COR-L47 (cell line): ENCODE data around the gene ARHGAP6.
"Not testable (repeated sequence)": the region's sequence is repeated elsewhere in the genome, so short reads cannot be mapped to it uniquely, and the experiment has no call there.

Experiments used
- DNase-seq: peaks from one replicate; lab custom pipeline; 2025; lab: John Stamatoyannopoulos, UW

Gene ARHGAP6

DNA sequence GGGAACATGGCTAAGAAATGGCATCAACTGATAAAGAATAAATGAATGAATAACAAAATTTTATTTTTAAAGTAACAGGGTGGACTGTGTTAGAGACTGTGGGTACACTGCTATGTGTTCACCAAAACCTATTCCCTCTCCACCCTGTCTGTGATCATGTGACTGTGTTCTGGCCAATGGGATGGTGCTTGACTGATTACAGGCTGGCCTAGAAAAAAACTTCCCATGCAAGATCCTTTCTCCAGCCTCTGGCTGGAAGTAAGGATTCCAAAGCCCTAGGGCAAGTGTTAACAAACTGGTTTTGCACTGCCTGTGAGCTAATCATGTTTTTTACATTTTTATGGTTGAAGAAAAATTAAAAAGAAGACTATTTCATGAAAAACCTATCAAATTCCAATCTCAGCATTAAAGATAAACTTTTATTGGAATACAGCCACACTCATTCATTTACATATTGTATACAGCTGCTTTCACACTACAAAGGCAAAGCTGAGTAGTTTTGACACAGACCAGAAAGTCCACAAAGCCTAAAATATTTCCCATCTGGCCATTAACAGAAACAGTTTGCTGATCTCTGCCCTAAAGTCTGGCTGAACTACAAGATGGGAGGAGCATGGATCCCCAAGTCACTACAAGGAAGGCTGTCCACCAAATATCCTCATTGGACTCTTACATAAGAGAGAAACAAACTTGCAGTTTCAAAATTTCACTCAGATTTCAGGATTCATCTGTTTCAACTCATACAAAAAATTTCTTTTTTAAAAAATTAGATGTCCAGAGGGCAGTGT, 133.2 kb downstream of the ARHGAP6 start:
- no peak for DNase-seq

- DNase-seq = no peak
Measured at GRCh38 chrX:11531226-11531625, 134.5 kb downstream of the ARHGAP6 start.

DNA sequence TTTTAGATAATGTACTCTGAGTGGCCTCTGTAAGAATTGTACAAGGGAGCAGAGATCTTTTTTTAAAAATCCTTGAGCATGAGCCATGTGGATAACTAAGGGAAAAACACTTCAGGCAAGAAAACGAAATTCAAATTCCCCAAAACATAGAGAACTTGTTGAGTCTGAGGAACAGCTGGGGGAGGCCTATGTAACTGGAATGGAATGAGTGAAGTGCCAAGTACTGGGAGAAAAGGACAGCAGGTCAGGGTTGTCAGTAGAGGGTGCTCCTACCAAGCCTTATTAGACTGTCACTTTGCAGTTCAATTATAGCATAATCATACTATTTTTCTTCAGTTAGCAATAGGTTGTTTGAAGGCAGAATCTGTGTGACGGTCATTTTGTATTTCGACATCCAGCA, 135.1 kb downstream of the ARHGAP6 start:
- no peak for DNase-seq

DNA sequence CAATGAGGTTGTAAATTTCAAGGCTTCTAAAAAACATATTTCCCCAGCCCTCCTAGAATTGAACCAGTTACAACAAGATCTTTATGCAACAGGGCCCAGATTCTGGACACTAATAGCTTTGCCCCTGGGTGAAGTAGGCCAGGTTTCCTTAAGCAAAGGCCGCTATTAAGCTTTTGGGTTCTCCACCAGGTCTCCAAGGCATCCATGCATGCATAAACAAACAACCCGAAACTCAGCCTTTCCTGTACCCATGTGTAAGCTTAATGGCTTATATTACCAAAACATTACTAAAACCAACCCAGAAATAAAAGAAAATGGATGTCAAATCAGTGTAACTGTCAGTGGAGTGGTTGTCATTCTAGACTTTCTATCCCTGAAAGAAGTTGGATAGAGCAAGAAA, 137.1 kb downstream of the ARHGAP6 start:
- no peak for DNase-seq

DNA sequence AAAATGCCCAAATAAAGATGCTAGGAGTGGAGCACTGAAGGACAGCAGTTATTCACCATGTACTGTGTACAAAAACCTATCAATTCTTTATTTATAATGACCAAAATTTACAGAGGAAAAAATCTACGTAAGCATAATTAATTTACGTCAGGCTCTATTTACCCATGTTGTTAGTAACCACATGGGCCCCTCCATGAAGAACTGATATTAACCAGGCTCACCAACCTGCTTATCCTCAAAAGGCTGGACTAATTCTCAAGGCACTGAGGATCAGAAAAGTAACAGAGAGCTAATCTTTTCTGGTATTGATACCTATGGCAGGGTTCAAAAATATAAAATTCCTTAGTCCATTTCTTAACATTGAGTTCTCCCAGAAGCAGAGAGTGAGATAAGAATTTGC, 140.0 kb downstream of the ARHGAP6 start:
- no peak for DNase-seq

DNA sequence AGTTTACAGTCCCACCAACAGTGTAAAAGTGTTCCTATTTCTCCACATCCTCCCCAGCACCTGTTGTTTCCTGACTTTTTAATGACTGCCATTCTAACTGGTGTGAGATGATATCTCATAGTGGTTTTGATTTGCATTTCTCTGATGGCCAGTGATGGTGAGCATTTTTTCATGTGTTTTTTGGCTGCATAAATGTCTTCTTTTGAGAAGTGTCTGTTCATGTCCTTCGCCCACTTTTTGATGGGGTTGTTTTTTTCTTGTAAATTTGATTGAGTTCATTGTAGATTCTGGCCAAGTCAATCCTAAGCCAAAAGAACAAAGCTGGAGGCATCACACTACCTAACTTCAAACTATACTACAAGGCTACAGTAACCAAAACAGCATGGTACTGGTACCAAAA, 146.5 kb downstream of the ARHGAP6 start:
- not testable (repeated sequence) for DNase-seq

DNA sequence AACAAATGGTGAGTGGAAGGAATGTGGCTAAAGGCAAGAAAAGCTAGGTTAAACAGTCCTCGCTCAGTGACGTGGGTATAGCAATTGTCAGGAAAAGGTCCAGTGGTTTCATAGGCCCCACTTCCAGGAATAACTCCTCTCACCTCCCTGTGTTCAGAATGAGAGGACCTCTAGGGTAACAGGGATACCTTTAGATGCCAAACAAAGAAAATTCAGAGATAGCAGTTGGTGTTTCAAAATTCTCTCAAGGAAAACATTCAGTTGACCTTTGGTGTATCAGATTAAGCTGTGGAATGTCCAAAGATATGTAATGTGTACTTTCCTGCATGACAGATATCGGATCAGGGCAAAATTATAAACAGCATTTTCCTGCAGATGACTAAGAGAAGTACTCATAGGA, 155.9 kb downstream of the ARHGAP6 start:
- DNase-seq = no peak

GRCh38 chrX:11504234-11504633, 161.5 kb downstream of the ARHGAP6 start:
- no peak for DNase-seq

GRCh38 chrX:11499076-11500044, 166.4 kb downstream of the ARHGAP6 start:
- DNase-seq = no peak

- not testable (repeated sequence) for DNase-seq
Measured at GRCh38 chrX:11491375-11491774, 174.3 kb downstream of the ARHGAP6 start.

DNA sequence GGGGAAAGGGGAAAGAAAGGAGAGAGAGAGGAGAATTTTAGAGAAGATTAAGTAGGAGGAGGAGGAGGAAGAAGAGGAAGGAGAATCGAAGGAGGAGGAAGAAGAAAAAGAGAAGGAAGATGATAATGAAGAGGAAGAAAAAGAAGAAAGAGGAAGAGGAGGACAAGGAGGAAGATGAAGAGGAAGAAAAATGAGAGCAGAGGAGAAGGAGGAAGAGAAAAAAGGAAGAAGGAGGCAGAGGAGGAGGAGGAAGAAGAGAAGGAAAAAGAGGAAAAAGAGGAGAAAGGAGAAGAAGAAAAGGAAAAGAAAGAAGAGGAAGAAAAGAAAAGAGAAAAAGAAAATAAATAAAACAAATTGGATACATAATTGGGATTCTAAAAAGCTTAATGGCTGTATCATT, 181.4 kb downstream of the ARHGAP6 start:
- no peak for DNase-seq

DNA sequence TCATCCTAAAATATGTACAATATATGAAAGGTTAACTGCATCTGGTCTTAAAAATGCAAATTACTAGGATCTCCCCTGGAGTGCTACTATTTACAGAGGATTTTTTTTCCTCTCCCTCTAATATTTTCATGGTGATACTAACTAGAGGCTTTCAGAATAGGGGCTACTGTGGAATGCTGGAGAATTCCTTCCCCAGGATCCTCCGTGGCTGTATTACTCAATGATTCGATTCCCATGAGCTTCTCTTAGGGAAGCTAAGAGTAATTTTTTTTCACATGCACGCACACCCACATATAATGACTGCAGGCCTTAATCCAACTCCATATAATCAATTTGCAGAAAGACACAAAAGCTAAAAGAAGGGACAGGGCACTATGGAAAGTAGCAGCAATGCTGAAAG, 184.7 kb downstream of the ARHGAP6 start:
- DNase-seq = no peak

- no peak for DNase-seq
Measured at GRCh38 chrX:11480626-11481025, 185.1 kb downstream of the ARHGAP6 start.

DNA sequence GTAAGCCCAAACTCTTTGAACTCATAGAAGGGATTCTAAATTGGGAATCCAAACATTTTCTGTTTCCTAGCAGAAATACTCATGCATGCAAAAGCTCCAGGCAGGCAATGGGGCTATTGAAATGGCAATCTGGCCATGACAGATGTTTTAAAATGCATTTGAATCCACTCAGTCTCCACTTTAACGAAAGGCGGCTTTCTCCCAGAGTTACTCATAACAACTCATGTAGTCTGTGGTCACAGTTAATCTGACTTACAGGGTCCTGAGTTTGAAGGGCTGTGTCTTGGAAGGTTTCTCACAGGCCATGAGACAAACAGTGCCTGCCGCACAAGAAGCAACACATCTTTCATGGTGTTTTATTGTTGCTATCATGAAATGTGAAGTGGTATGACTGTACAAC, 186.8 kb downstream of the ARHGAP6 start:
- DNase-seq = no peak

DNA sequence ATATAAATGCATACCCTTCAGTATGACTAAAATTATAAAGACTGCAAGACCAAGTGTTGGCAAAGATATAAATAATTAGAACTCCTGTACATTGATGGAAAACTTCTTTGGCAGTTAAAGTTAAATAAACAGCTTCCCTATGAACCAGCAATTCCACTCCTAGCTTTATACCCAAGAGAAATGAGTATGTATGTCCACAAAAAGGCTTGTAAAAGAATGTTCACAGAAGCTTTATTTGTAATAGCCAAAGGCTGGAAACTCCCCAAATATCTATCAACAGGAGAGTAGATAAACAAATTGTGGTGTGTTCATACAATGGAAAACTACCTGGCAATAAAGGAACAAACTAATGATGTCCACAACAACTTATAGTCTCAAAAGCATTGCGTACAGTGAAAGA, 187.7 kb downstream of the ARHGAP6 start:
- DNase-seq = no peak

GRCh38 chrX:11474576-11474975, 191.1 kb downstream of the ARHGAP6 start:
- DNase-seq = no peak

DNA sequence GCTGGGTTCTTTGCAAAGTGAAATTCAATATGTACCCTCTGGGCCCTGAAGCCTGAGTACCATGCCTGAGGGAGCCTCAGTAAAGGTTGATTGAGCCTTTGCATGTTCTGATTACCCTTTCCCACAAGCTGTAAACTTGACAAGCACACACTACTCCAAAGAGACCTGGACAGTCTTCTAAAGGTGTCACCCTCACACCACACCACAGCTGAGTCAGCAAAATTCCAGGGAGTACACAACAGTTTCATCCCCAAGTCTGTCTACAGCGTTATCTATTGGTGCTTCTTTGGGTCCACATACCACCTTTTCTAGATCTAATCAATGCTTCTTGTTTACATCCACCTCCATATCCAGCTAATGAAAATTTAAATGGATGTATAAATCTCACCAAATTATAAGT, 191.7 kb downstream of the ARHGAP6 start:
- DNase-seq = no peak

DNA sequence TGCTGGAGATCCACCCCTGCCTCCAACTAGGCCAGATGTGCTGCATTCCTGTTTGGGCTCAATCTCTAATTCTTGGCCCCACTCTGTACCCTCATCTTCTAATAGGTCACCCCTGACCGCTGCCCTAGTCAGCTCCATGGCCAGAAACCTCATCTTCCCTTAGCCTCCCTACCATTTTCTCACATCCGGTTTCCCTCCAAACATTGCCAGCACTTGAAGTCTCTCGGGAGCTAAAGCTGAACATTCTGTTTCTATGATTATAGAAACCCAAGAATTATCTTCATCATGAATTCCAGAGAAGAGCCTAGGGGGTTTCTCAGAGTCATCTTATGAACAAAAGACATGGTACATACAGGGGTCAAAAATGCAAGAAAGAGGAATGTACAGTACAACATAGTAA, 192.8 kb downstream of the ARHGAP6 start:
- DNase-seq = no peak

DNA sequence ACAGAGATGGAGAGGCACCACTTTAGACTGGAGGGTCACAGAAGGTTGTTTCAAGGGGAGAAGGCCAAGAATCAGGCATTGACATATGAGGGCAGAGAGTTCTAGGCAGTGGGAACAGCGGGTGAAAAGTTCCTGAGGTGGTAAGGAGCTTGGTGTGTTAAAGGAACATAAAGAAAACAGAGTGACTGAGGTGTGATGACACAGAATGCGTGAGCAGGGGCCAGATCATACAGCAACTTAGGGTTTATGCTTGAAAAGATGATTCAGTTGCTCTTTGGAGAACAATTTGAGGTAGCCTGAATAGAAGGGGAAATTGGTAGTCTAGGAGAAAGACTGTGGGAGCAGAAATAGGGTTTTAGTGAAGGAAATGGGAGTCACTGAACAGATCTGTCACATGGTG, 193.3 kb downstream of the ARHGAP6 start:
- DNase-seq = no peak

DNA sequence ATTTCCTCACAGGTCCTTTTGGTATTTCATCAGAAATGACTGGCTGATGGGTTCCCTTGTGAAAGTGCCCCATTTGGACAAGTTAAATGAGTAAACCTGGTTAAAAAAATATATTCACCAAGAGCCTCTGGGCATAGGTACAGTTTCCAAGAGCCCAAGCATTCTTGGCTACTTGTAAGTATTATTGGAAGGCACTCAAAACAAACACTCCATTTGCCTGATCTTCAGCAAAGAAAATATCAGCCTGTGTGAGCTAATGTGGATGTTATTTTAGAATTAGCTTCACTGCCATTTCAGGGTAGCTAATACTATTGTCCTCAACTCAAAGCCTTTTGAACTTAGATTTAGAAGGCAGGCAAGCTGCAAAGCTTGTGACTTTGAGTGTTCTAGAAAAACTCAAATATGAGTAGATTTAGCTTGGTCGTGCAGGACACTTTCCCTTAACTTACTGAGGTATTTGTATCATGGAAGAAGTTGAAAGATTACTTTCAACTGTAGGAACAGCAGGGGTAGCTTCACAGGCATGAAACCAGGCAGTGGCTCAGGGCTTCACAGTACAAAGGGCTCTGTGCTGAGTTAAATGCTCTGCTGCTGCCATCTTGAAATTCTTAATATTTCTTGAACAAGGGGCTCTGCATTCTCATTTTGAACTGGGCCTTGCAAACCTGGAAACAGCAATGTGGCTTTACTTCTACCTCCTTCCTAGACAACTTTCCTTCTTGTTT, 195.3 kb downstream of the ARHGAP6 start:
- no peak for DNase-seq

DNA sequence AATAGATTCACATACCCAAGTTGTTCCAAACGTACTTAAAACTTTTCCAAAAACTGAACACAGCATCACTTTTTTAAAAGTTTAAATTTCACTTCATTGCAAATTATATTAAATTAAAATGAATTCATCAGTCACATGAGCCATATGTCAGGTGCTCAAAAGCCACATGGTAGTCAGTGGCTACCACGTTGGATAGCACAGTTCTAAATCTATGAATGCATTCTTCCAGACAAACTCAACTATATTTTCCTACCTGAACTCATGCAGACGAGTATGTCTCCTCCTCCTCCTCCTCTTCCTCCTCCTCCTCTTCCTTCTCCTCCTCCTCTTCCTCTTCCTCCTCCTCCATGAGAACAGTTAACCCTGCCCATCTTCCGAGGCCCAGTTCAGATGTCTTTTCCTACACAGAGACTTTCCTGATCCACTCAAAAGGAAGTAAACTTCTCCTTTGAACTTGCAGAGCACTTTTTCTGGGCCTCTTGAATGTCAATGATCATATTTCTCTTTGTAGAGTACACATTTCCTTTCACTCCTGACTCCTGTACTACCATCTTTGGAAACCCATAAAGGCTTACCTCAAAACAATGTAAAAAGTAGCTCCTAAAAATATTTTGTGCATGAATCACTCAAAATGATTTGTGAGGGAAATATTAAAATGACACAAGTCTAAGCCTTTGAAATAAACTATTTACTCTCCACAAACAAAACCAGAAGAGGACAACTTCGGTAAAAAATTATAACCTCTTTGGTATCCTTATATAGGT, 199.9 kb downstream of the ARHGAP6 start:
- DNase-seq = no peak
